HG02943 (cell line): ENCODE measurements around the gene MCAT.
"Not testable (repeated sequence)": the region's sequence is repeated elsewhere in the genome, so short reads cannot be mapped to it uniquely, and the experiment has no call there.

Experiments used
- ATAC-seq: cut with Tn5 transposase; IDR thresholded peaks from one replicate; pipeline ENCODE4 v1.9.1; 2021; ENCODE audit warnings: mild to moderate bottlenecking, low read depth, moderate library complexity; ENCODE audit not compliant: unreplicated experiment

MCAT gene

DNA sequence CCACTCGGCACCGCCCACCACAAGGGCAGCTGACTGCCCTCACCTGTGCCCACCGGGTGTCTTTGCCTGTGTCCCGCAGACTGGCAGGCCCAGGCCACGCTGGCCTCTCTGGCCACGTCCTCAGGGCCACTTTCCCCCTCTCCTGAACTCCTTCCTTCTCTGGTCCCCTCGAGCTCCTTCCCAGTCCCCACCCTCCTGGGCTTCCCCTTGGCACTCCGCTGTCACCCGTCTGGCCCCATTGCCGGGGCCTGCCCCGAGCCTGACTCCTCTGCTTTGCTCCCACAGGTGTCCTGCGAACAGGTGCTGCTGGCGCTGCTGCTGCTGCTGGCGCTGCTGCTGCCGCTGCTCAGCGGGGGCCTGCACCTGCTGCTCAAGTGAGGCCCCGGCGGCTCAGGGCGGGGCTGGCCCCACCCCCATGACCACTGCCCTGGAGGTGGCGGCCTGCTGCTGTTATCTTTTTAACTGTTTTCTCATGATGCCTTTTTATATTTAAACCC is 14.2 kb downstream of the MCAT start:
- ATAC-seq = no peak

DNA sequence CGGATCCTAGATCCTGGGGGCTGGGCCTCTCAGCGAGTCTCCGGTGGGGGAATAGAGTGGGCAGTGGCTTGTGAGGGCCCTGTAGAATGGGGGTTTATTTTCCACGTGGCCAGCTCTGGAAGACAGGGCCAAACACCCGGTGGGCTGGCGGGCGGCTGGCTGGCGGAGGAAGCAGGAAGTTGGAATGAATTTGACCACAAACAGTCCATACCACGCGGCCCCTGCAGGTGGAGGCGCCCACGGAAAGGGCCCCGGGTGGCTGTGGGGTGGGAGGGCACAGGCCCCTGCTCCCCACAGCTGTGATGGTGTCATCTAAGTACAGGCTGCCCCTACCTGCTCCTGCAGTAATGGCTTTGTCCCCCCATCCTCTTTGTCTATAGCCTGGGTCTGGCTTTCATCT is 15.1 kb downstream of the MCAT start:
- no peak for ATAC-seq

DNA sequence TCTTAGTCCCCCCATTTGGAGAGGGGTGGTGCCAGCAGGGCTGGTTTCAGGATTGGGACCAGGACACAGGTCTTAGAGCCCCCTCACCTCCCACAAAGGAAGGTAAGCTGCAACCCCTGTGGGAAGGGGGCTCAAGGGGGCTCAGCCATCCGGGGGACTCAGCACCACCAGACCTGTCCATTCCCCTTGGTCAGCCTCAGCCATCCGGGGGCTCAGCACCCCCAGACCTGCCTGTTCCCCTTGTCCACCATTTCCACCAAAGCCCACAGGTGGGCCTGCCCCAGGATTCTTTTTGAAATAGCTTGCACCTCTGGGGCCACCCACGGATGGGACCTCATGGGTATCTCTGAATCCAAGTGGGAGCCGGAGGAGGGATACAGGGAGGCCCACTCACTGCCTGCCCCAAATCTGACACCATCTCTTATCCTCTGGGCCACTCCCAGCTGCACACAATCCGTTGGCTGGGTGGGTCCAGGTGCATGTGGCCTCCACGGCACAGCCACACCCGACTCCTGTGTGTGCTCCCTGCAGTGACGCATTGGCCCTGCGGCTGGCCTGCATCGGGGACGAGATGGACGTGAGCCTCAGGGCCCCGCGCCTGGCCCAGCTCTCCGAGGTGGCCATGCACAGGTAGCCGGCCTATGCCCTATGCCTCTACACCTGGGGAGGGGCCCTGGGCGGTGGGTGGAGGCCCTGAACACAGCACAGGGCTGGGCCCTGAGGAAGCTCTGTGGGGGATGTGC is 15.9 kb downstream of the MCAT start:
- no peak for ATAC-seq

DNA sequence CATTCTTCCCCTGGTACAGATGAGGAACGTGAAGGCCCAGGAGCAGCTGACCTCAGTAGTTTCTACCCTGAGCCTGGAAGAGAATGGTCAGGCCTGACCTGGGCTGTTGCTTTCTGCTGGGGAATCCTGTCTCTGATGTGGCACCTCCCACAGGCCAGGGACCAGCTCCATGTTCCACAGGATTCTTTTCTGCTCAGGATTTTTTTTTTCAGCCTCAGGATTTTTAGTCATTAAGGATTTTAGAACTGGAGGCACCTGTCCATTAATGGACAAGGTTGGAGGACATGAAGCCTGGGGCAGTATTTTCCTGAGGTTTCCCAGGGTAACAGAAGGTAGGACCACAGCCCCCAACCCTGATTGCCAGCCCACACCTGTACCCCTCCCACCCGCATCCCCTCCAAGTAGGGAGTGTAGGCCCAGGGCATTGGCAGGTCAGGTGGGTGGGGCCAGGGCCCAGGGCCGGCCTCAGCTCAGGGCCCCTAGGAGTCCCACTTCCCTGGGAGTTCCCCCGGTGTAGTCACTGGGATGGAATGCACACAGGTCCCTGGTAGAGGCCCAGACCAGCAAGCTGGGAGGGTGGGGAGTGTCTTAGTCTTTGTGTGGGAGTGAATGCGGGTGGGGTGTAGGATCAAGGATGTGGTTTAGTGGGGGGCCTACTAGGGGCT is 16.6 kb downstream of the MCAT start:
- no peak for ATAC-seq

DNA sequence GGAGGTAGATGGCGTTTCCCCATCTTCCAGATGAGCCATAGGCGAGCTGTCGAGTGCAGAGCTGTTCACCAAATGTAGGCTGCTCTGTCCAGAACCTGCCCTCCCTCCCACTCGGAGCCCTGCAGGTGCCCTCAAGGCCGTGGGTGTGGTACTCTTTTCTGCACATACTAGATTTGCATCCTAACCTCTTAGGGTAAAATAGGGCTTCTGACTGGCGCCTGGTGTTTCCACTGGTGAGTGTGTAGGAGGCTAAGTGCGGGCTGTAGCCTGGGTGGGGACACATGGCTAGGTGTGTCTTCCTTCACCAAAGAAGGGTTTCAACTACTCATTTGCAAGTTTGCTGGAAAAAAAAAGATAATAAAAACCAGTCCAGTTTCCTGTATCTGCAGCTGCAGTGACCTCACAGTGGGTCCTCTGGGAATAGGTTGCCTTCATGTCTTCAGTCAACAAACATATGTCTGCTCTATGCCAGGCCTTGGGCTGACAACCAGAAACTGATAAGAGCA is 24.2 kb downstream of the MCAT start:
- peak; percentile 59 for ATAC-seq

DNA sequence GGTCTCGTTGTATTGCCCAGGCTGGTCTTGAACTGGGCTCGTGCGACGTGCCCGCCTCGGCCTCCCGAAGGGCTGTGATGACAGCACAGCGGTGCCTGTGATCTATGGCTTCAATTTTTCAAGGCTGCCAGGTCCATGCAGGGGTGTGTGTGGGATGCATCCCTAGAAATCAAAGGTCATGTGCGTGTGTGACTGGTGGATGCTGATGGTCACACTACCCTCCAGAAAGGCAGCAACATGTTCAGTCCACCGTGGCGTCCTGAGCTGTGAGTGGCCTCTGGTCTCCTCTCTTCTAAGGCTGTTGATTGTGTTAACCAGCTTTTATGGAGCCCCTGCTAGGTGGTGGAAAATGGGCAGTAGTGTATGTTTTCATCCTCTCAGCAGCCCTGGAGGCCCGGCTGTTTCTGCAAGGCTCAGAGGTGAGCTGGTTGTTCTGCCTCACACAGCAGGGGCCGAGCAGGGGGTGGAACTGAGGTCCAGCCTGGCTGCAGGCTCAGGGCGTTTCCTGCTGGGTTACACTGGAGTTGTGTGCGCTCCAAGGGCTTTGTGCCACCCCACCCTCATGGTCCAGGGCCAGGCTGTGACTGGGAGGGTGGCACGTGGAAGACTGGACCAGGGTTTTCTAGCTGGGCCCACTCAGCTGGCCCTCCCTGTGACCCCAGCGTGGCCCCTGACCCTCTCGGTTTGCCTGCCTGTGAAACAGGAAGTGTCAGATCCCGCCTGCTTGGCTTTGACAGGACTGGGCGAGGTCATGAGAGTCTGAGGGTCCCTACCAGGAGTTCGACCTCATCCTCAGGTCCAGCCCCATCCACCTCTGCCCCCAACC is 25.0 kb downstream of the MCAT start:
- no peak for ATAC-seq

DNA sequence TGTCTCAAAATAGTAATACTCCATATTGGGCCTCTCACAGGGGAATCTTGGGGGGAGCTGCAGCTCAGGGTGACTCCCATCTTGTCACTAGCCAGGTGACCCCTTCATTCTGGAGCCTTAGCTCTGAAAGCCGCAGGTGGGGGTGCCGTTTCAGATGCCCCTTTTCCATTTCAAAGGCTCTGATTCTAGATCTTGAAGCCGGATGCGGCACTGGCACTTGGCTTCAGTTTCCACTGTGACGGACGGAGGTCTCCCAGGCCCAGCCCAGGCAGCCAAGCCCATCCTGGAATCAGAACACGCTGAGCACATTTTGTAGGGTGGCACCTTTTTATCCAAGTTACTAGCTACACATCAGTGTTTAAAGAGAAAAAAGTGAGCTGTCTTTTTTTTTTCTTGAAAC is 26.3 kb downstream of the MCAT start:
- no peak for ATAC-seq

DNA sequence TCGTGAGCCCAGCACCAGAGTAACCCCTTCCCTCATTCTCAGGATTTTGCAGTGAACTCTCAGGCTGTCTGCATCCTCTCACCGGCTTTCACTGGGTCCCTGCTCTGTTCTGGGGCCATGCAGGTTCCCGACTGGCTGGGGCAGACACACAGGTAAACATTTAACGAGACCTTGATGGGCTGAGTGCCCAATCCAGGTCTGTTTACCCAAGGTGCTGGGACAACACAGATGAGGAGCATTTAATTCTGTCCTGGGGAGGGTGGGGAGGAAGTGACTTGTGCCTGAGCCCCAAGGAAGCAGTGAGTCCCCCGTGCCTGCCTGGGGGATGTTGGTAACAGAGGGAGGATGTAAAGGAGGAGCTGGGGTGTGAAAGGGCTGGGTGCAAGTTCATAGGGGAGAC is 28.2 kb downstream of the MCAT start:
- ATAC-seq = no peak

DNA sequence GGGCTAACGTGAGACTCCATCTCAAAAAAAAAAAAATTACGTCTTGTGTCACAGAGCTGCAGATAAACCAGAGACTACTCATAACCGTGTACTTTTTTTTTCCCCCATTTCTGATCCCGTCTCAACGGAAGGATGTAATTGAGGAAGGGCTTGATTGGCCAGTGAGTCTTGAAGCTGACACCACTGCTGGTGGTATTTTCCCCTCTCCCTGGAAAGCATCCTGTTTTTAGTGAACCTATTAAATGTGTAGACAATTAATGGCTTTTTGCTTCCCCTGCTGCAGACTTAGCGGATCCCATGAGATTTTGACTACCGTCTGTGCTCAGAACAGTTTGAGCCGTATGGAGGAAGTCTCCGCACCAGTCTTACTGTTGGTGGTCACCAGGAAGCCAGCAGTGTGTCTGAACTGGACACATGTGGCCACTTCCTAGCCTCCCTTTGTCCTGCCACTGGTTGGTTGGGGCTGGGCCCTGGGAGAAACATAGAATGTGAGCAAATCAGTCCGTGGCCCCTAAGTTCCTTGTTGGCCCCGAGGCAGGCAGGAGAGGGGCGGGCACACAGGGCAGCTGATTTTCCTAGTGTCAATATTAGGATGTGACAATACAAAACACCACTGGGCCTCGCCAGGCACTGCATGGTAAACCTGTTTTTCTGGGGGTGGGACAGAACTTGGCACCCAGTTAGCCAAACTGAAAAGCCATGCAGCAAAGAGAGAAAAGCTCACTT is 29.5 kb downstream of the MCAT start:
- no peak for ATAC-seq

DNA sequence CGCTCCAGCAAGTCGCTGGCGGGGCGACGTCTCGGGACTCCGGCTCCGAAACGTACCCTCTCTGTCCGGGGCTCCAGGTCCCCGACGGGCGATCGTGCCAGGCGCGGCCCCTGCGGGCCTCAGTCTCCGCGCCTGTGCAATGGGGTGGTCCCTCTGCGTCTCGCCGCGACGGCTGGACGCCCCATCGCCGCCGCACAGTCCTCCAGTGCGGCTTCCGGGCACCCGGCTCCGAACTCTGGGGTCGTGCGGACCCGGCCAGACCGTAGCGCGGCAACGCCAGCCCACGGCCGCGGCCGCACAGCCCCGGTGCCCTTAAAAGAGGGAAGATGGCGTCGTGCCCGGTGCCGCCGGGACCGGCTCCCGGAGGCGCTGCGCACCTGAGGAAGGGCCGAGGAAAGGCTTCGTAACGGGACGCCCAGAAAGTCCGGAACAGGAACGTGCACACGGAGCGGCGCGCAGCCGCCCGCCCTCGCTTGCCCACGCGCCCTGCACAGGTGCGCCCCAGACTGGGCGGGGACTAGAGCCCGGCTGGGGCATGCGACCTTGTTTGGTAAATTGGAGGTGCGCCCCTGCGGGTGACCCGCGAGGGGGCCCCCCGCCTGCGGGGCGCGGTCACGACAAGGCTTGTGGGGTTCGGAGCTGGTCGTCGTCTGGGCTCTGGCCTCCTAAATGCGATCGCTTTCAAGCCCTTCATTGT is 32.1 kb downstream of the MCAT start:
- ATAC-seq = no peak

DNA sequence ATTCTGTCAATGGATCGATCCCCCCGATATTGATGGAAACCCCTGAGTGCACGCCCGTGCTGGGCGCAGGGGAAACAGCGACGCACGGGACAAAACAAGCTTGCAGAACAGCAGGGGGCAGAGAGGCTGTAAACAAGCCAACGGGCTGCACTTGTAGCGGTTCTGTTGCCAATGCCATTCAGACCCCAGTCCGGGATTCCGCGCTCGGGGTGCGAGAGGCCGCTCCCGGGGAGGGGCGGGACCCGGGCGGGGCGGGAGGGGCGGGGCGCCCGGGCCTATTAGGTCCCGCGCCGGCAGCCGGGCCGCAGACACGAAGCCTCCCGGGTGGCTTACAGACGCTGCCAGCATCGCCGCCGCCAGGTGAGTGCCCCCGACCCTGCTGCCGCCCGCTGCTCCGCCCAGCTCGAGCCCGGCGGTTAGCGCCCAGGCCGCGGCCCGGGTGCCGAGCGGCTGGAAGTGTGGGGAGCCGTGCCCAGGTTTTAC is 32.7 kb downstream of the MCAT start, which contains the start of gene BIK:
Gene BIK (plus strand): TSS at position 307 of the 483 bp plus-strand sequence. CDS start 13,273 bp downstream, outside the sequence.
- no peak for ATAC-seq

DNA sequence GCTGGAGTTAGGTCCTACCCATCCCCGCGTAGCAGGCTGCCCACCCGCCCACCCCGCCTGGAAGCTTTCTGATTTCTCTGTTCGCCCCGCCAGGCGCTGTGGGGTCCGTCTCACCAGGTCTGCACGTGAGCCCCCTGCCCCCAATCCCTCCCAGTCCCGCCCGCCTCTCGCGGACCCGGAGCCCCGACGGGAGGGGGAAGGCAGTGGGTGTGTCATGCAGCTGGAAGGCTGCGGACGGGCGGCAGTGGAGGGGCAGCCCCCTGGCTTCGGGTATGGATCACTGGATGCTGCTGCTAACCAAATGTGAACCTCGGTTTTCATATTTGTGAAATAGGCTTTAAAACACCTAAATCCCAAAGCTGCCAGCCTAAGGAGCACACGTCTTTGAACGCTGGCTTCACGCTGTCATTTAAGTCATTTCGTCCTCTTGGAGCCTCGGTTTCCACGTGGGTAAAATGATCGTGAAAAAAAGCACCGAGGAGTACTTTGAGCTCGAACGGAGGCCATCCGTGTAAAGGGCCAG is 33.2 kb downstream of the MCAT start:
- ATAC-seq = no peak

DNA sequence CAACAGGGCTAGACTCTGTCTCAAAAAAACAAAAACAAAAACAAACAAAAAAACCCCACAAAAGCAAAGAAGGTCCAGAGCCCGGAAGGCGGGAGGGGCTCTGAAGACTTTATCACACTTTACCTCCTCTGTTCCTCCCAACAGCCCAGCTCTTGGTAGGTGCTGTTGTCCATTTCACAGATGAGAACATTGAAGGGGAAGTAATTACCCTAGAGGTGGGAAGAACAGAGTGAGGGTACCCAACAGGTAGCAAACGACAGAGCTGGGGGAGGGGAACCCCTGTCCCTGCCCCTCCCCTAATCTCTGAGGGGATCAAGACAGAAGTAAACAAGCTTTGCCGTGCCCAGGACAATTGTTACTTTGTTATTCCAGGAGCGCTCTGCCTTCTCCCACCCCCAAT is 33.7 kb downstream of the MCAT start:
- no peak for ATAC-seq

DNA sequence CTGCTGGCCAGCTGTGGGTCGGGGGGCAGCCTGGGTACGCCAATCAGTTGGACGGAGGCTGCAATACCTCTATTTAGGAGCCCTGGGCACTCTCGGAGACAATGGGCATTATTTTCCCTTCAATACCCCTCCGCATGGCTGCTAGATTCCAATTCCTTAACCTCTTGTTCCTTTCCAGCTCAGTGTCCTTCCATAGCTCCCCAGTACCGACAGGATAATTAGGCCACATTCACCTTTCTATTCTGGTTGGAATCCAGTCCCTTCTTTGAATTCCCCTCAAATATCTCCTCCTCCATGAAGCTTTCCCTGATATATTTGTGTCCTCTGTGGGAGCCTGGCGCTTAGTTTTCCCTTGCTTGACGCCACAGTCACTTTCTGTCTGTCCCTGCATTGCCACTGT is 36.9 kb downstream of the MCAT start:
- no peak for ATAC-seq

DNA sequence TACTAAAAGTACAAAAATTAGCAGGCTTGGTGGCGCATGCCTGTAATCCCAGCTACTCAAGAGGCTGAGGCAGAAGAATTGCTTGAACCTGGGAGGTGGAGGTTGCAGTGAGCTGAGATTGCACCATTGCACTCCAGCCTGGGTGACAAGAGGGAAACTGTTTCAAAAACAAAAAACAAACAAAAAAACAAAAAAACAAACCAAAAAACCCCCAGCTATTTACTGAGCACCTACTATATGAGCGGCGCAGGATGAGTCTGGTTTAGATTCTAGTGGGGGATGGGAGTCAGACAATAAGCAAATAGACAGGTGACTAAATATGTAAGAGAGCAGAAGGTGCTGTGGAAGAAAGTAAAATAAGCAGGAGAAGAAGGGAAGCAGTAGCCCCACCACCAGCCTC is 38.2 kb downstream of the MCAT start:
- not testable (repeated sequence) for ATAC-seq

DNA sequence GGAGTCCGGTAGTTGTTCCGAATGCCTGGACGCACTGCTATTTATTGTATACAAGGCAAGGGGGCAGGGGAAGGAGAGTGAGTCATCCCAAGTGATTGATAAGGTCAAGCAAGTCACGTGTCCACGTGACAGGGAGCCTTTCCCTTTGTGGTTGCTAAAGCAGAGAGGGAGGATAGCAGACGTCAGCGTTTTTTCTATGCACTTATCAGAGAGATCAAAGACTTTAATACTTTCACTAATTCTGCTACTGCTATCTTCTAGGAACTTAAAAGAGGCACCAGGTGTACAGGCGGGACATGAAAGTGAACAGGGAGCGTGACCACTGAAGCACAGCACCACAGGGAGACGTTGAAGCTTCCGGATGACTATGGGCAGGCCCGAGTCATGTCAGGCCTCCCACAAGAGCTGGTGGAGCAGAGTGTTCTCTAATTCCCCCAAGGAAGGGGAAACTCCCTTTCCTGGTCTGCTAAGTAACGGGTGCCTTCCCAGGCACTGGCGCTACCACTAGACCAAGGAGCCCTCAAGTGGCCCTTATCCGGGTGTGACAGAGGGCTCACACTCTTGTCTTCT is 39.1 kb downstream of the MCAT start:
- not testable (repeated sequence) for ATAC-seq

DNA sequence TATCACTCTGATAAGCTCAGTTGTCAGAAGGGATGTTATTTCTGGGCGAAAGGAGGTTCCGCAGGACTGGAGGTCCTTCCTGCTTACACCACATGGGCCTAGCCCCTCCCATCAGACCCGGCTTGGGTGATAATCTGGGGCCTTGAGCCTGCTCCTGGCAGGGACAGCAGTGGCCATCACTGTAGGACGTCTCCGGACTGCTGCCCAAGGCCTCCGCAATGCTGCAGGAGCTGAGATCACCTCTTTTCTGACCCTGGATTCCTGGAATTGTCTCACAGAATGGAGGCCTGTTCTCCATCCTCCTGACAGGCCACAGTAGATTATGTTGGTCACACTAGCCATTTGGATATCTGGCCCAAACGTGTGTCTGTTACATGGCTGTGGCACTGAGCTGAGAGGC is 41.9 kb downstream of the MCAT start:
- ATAC-seq = no peak

DNA sequence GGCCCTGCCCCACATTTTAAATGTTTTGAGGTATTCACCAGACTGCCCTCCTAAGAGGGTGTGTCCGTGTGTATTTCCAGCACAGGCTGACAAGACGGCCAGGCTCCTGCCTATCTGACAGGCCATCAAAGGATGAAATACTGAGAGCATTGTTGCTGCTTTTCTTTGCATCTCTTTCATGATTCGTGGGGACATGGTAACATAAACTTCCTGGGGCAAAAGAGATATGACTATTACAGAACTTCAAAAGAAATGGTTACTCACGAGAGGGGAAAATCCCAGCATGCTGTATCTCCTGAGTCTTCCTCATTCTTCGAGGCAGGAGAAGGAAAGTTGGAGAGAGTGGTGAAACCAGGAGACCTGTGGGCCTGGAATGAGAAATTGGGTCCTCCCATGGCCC is 43.0 kb downstream of the MCAT start:
- ATAC-seq = no peak

DNA sequence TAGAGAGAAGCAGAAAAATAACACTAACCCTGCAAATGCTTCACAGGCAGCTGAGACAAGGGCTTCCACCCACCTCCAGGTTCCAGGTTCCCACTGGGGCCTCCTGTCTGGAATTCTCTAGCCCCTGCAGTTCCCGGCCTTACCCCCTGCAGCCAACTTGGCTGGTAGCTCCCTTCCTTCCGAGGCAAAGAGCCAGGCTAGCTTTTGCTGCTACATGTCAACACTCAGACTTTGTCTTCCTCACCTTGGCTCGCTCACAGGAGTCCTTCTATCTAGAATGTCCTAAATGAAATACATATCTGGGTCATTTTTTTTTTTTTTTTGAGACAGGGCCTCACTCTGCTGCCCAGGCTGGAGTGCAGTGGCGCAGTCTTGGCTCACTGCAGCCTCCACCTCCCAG is 44.1 kb downstream of the MCAT start:
- no peak for ATAC-seq
